DMS153 treated with DMSO at 0.1 percent for 48 hours (cell line): Measurements from ENCODE around the gene SGTB.
"Not testable (repeated sequence)": the region's sequence is repeated elsewhere in the genome, so short reads cannot be mapped to it uniquely, and the experiment has no call there.

ENCODE experiments used
- DNase-seq: peaks from one replicate; lab custom pipeline; 2025; ENCODE audit not compliant: unreplicated experiment; lab: John Stamatoyannopoulos, UW

SGTB gene

GRCh38 chr5:65734921-65735320 lies 13.0 kb upstream of the SGTB start:
- DNase-seq: no peak

GRCh38 chr5:65734196-65734775 lies 12.4 kb upstream of the SGTB start:
- DNase-seq: not testable (repeated sequence)

- DNase-seq: not testable (repeated sequence)
Observed at GRCh38 chr5:65732046-65732445, 10.1 kb upstream of the SGTB start.

GRCh38 chr5:65730910-65731309 lies 9.0 kb upstream of the SGTB start:
- no peak for DNase-seq

- DNase-seq: no peak
Observed at GRCh38 chr5:65728218-65728617, 6.3 kb upstream of the SGTB start.

- DNase-seq: no peak
Observed at GRCh38 chr5:65727491-65728156, 5.7 kb upstream of the SGTB start.

GRCh38 chr5:65722575-65723403 lies 880 bp upstream of the SGTB start:
- DNase-seq: no peak

- DNase-seq: peak; percentile 12
Observed at GRCh38 chr5:65721050-65721719, 724 bp downstream of the SGTB start.

GRCh38 chr5:65718576-65719310 lies 3.2 kb downstream of the SGTB start:
- no peak for DNase-seq

GRCh38 chr5:65708145-65708544 lies 13.8 kb downstream of the SGTB start:
- no peak for DNase-seq

GRCh38 chr5:65707663-65708062 lies 14.2 kb downstream of the SGTB start:
- DNase-seq: no peak

GRCh38 chr5:65704621-65705239 lies 17.2 kb downstream of the SGTB start:
- no peak for DNase-seq

- no peak for DNase-seq
Observed at GRCh38 chr5:65702036-65702435, 19.9 kb downstream of the SGTB start.

- DNase-seq: no peak
Observed at GRCh38 chr5:65699338-65699737, 22.6 kb downstream of the SGTB start.

- no peak for DNase-seq
Observed at GRCh38 chr5:65696892-65697291, 25.0 kb downstream of the SGTB start.

GRCh38 chr5:65695896-65696295 lies 26.0 kb downstream of the SGTB start:
- no peak for DNase-seq

- DNase-seq: no peak
Observed at GRCh38 chr5:65695162-65695755, 26.6 kb downstream of the SGTB start.

GRCh38 chr5:65693121-65693520 lies 28.8 kb downstream of the SGTB start:
- DNase-seq: no peak

GRCh38 chr5:65682148-65682547 lies 39.8 kb downstream of the SGTB start:
- DNase-seq: no peak

GRCh38 chr5:65676056-65676455 lies 45.9 kb downstream of the SGTB start:
- not testable (repeated sequence) for DNase-seq
